ENCODE measurements around the gene CDC45.

The CDC45 gene

GRCh38 chr22:19559324-19559811 is 79.6 kb downstream of the CDC45 start:
- H3K36me3 Mint-ChIP-seq = no peaks in the 10 kb centered on the region
- H3K9me3 Mint-ChIP-seq = no peaks in the 10 kb centered on the region
- no peaks in the 10 kb centered on the region for H3K4me1 Mint-ChIP-seq
- H3K27ac Mint-ChIP-seq = no peak overlapping the region
- H3K27me3 Mint-ChIP-seq = no peaks in the 10 kb centered on the region
- H3K4me3 Mint-ChIP-seq = no peak overlapping the region

- Mint-ChIP-seq H3K27ac (no peak overlapping the region), H3K9me3 (no peaks in the 10 kb centered on the region), H3K36me3 (no peaks in the 10 kb centered on the region), H3K27me3 (no peaks in the 10 kb centered on the region), H3K4me3 (no peak overlapping the region), H3K4me1 (no peaks in the 10 kb centered on the region)
Observed at GRCh38 chr22:19559956-19560355, 80.2 kb downstream of the CDC45 start.

GRCh38 chr22:19565382-19566278 is 85.9 kb downstream of the CDC45 start:
- H3K4me3 Mint-ChIP-seq = no peak overlapping the region
- H3K27me3 Mint-ChIP-seq = no peaks in the 10 kb centered on the region
- no peak overlapping the region for H3K27ac Mint-ChIP-seq
- H3K9me3 Mint-ChIP-seq = no peaks in the 10 kb centered on the region
- no peaks in the 10 kb centered on the region for H3K36me3 Mint-ChIP-seq
- peaks cover 4% of the 10 kb centered on the region for H3K4me1 Mint-ChIP-seq

GRCh38 chr22:19566279-19567156 is 86.8 kb downstream of the CDC45 start:
- H3K4me3 Mint-ChIP-seq = no peak overlapping the region
- H3K4me1 Mint-ChIP-seq = peaks cover 4% of the 10 kb centered on the region
- no peaks in the 10 kb centered on the region for H3K27me3 Mint-ChIP-seq
- H3K27ac Mint-ChIP-seq = no peak overlapping the region
- no peaks in the 10 kb centered on the region for H3K9me3 Mint-ChIP-seq
- H3K36me3 Mint-ChIP-seq = no peaks in the 10 kb centered on the region

- Mint-ChIP-seq H3K4me1 (peaks cover 4% of the 10 kb centered on the region), H3K27me3 (no peaks in the 10 kb centered on the region), H3K27ac (no peak overlapping the region), H3K9me3 (no peaks in the 10 kb centered on the region), H3K4me3 (no peak overlapping the region), H3K36me3 (no peaks in the 10 kb centered on the region)
Observed at GRCh38 chr22:19567157-19568009, 87.7 kb downstream of the CDC45 start.

- Mint-ChIP-seq H3K4me3 (no peak overlapping the region), H3K36me3 (no peaks in the 10 kb centered on the region), H3K9me3 (no peaks in the 10 kb centered on the region), H3K27me3 (no peaks in the 10 kb centered on the region), H3K4me1 (peaks cover 4% of the 10 kb centered on the region), H3K27ac (no peak overlapping the region)
Observed at GRCh38 chr22:19568337-19569275, 88.9 kb downstream of the CDC45 start.

GRCh38 chr22:19569276-19569640 is 89.5 kb downstream of the CDC45 start:
- peaks cover 4% of the 10 kb centered on the region for H3K4me1 Mint-ChIP-seq
- H3K9me3 Mint-ChIP-seq = no peaks in the 10 kb centered on the region
- no peak overlapping the region for H3K4me3 Mint-ChIP-seq
- no peak overlapping the region for H3K27ac Mint-ChIP-seq
- H3K36me3 Mint-ChIP-seq = no peaks in the 10 kb centered on the region
- no peaks in the 10 kb centered on the region for H3K27me3 Mint-ChIP-seq

- Mint-ChIP-seq H3K4me3 (no peak overlapping the region), H3K27me3 (no peaks in the 10 kb centered on the region), H3K27ac (no peak overlapping the region), H3K9me3 (no peaks in the 10 kb centered on the region), H3K36me3 (no peaks in the 10 kb centered on the region), H3K4me1 (peaks cover 4% of the 10 kb centered on the region)
Observed at GRCh38 chr22:19569976-19570375, 90.3 kb downstream of the CDC45 start.
